GM12892 (cell line): ENCODE data around the gene DCAKD.

Experiments
- POLR2A ChIP-seq: IDR thresholded peaks from 2 replicates; pipeline ENCODE4 v1.6.1; 2011; ENCODE audit warnings: low read depth, low read length, control low read depth
- TAF1 ChIP-seq: IDR thresholded peaks from 2 replicates; pipeline ENCODE4 v1.6.1; 2011; ENCODE audit warnings: low read depth, mild to moderate bottlenecking, control low read depth, low read length, borderline replicate concordance

DNA sequence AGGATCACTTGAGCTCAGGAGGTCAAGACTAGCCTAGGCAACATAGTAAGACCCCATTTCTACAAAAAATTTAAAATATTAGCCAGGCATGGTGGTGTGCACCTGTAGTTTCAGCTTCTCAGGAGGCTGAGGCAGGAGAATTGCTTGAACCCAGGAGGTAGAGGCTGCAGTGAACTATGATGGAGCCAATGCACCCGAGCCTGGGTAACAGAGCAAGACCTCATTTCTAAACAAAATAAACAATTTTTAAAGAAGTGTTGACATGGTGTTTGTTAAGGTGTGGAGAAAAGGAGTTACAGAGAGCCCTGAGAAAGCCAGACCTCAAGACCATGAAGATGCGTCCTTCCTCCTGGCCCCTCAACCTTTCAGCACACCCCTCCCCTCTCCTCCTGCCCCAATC, 45.7 kb downstream of the DCAKD start:
- no peak for TF ChIP-seq TAF1
- no peak for TF ChIP-seq POLR2A
